GM03348 (cell line): ENCODE measurements around the gene SSR2.
"Not testable (repeated sequence)": the region's sequence is repeated elsewhere in the genome, so short reads cannot be mapped to it uniquely, and the experiment has no call there.

ENCODE experiments used
- DNase-seq: peaks from one replicate; pipeline ENCODE4 v3.0.0; 2012; ENCODE audit warnings: low spot score

Gene SSR2

DNA sequence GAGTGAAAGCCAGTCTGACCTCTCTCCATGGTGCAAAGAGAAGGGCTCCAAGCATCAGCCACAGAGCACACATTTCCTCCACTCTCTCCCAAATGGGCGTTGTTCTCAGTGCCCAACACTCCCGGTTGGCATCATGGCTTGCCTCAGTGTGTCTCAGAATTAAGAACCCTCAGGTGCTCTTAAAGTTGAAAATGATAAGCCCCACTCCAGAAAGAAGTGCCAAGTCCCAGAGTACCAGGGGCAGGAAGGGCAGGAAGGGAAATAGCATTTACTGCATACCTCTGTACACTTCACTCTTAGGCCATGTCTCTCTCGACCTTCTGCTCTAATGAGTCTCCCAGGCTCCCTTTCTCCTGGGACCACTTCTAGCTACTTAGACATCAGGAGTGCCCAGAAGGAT is 27.2 kb downstream of the SSR2 start:
- DNase-seq: no peak

DNA sequence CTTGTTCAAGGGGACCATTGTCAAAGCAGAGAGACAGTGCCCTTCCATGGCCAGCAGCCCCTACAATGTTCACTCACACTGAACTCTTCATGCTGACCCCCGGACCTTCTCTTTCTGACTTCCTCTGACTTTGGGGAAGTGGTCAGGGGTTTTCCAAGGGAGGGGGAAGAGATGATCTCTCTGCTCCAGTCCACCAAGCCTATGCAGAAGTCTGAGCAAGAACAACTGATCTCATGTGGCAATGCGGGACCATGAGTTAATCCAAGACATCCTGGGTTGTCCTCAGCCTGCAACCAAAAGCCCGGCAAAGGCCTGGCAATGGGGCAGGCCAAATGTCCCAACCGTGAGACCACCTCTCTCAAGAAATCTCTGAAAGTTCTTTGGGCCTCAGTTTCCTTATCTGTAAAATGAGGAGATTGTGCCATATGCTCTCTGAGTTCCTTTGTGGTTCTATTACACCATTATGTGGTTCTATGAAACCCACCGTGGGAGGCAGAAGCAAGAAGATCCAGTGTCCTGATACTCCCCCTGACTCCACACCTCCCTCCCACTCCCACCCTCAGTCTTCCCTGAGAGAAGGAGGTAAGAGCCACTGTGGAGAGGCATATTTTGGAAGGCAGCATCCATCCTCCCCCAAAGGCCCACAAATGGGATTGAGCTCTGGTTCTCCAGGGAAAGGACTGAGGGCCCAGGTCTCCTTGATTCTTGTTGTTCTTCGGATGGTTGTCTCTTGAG is 30.6 kb downstream of the SSR2 start:
- DNase-seq: no peak

DNA sequence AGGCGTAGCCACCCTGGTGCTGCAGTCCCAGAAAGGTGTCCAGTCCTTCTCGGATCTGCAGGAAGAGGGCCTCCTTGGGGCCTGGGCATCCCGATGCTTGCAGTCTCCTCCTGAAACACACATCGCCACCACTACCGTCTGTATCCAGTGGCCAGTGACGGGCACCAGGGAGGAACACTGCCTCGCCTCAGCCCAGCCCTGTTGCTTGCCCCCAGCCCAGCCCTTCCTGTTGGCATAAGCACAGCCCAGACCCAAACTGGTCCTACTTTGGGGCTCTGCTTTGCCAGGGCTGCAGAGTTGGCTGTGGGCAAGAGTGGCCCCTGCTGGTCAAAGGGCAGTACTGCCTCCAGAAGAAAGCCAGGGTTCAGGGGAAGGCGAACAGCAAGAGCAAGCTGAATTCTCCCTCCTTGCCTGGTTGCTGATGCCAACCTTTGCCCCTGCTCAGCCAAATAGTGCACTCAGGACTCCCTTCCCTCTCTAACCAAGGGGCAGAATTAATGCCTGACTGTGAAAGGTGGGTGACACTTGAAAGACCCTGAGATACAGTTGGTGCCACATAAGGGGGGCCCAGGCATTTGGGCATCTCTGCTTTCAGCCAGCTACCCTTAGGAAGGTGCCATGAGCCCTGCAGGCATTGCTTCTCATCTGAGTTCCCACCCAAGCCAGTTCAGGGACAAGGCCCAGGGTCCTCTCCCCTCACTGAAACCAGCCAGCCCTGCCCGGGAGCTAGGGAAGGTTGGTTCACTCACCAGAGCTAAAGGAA is 31.3 kb downstream of the SSR2 start:
- peak; percentile 77 for DNase-seq

DNA sequence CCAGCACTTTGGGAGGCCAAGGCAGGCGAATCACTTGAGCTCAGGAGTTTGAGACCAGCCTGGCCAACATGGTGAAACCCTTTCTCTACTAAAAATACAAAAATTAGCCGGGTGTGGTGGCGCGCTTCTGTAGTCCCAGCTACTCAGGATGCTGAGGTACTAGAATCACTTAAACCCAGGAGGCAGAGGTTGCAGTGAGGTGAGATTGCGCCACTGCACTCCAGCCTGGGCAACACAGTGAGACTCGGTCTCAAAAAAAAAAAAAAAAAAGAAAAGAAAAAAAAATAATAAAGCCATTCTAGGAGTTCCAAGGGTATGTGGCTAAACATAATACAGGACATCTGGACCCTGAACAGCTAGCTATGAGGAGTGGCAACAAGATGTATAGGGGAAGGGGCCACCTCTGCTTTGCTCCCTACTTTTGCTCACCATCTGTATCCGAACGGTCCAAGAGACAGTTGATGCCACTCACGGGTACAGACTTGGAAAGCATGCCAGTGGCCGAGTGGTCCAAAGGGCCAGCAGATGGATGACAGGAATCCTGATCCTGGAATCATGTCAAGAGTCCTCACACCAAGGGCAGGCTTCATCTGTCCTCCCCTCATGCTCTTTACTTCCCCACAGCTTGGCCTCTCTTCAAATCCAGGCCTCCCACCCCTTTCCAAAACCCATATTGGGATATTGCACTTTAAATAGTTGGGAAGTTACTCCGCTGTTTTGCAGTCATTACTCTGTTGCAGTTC is 35.7 kb downstream of the SSR2 start:
- not testable (repeated sequence) for DNase-seq

DNA sequence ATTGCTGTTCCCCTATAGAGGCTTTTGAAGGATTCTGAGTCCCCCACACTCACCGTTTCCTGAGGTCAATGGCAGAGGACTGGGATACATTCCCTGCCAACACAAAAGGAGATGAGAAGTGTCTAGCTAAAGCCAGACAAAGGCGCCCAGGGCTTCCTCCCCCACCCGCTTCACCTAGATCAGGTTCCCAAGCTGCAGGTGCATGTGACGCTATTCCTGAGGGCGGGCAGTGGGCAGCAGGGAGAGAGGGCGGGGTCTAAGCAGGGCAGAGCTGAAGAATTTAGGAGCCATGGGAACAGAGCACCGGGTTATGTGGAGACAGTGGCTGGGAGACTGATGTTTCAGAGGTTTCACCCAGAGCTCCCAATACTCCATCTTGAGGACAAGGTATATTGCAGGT is 36.4 kb downstream of the SSR2 start:
- DNase-seq: no peak

DNA sequence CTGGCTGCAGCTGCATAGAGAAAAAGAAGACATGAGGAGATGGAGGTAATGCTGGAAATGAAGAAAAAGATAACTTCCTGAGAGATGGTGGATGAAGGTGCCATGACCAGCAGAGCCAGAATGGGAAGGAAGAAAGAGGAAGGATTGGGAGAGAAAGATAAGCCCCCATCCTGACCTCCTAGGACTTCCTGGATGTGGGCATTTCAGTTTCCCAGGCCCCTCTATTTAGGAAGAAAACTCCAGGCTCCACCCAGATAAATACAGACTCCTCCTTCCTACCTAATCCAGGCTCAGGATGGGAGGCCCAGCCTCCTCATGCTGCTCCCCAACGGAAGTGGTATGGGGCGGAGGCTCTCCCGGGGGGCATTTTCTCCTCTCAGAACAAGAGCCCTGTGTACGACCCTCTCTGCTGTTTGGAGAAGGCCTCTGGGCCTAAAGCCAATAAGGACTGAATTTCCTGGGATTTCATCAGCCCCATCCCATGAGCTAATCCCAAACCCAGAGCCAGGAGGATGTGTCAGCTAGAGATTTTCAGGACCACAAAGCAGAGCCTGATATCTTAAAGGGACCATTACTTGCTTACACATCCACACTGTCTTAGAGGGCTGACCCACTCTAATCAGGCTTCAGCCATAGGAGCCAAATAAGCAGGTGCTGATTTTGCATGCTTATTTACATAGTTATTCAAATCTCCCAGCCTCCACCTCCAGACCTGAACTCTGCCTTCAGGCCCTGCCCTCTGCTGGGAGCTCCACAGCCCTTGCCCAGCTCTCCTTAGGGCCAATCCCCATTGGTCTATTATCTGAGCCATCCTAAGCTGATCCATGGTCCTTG is 37.3 kb downstream of the SSR2 start:
- peak; percentile 87 for DNase-seq

DNA sequence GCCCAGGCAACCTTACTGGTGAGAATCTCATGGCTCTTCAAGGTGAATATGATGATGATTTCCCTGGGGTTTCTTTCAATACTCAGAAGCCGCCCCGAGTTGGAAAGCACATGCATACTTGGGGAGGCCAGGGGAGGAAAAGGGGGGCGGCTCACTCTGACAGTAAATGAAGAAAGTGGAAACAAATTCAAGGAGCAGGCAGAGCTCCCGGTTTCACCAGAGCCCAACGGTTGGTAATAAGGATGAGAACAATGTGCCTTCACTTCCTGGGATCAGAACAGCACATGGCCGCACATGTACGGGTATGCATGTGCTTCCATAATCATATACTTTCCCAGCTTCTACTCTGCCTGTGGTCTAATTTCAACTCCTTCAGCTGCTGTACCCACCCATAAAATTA is 38.6 kb downstream of the SSR2 start:
- no peak for DNase-seq

DNA sequence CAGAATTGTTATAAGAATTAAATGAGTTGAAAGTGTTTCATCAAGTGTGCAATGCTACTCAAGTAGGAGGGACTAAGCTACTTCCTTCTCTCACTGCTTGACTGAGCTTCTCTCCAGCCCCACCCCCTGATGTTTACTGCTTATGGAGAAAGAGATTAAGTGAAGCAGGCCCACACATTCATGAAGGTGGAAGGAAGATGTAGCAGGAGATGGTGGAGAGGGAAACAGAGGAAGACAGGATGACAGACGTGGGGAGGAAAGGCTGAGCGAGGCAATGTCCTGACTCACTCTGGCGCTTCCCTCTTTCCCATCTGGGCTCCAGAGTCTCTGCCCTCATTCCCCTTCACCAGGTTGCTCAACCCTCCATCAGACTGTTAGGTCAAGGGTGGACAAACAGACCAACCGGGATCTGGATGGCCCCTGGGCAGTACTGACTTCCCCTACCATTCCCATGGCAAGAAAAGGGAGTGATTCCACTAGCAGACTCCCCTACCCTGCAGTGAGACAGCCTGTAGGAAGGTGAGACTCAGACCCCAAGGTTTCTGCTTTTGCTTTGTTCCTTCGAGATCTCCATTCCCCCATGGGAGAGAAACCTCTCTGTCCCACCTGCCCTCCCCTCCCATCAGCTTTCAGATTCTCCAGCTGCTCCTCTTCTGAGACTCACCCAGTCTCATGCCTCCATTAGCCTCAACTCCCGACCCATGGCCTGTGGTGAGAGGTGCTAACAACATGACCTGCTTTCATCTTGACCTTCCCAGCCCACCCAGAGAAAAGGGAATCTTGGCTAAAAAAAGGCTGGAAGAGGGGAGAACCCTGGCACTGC is 39.3 kb downstream of the SSR2 start:
- peak; percentile 79 for DNase-seq

DNA sequence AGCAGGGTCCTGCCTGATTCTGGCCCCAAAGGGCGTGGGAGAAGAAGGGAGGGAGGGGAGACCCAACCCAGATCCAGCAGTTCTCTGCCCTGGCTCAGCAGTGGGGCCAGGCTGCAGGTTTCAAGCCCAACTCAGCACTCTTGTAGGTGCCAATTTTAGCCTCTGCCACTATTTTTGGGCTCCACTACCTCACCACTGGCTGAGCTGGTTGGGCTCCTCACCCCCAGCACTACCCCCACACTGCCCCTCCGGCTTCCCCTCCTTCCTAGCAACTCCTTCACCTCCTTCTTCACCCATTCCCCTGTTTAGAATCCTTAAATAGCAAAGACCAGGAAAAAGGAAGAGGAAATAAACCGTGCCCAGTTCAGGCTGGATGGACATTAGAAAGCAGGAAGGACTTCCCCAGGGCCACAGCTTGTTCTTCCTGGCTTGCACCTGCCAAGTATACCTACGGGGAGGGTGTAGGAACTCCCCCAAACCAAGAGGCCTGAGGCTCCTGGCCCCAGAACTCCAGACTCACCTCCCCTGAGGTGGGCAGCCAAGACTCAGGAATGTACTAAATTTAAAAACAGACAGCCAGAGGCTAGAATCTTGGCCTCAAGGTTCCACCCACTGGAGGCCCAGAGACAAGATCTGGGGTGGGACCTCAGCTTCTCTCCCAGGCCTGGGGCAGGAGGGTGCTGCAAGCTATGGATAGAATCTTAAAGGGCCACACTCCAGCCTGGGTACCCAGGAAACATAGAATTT is 41.0 kb downstream of the SSR2 start:
- DNase-seq: peak; percentile 62

DNA sequence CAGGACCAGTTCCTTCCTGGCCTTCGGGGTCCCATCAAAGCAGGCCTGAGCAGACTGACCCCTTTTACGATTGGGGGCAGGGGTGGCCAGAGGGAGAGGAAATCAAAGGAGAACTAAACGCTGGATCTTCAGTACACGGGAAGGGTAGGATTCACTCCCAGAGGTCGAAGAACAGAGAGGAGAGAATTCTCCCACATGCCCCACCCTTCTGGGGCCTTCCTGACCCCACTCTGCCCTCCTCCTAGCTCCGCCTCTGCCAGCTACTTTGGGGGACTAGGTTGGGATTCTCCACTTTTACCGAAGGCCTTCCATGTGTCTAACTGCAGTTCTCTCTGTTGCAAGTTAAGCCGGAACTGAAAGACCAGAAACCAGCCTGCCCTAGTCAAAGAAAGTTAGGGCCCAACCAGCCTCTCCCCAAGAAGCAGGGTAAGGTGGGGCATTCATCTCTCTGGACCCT is 41.8 kb downstream of the SSR2 start:
- DNase-seq: peak; percentile 63

DNA sequence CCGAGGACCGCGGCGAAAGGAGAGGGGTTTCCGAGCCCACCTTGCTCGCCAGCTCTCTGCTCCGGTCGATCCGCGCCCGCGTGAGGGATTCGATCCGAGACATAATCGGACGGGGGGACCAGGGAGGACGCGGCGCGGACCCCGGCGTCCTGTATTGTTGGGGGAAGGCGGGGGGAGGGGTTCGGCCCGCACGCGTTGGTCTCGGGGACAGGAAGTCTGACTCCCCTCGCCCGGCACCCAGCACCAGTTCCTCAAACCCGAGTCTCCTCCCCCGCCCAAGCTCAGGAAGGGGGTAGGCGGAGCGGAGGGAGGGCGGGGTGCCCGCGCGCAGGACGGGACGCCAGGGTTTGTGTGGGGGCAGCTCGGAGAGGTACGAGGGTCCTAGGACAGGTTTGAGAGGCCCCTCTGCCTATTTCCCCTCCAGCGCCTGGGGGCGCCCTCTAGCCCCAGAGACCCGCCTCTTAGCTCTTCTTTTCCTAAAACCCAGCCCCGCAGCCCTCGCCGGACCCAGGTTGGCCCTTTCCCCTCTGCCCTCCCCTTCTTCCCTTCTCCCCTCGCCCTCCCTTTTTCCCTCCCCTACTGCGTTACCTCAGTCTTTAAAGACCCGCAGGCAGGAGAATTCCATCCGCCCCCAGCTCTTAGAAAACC is 42.3 kb downstream of the SSR2 start, which contains the start of gene ARHGEF2:
ARHGEF2 (minus strand) TSS at position 223 of the 648 bp plus-strand sequence; CDS start at position 103, 120 bp downstream.
- peak; percentile 83 for DNase-seq

DNA sequence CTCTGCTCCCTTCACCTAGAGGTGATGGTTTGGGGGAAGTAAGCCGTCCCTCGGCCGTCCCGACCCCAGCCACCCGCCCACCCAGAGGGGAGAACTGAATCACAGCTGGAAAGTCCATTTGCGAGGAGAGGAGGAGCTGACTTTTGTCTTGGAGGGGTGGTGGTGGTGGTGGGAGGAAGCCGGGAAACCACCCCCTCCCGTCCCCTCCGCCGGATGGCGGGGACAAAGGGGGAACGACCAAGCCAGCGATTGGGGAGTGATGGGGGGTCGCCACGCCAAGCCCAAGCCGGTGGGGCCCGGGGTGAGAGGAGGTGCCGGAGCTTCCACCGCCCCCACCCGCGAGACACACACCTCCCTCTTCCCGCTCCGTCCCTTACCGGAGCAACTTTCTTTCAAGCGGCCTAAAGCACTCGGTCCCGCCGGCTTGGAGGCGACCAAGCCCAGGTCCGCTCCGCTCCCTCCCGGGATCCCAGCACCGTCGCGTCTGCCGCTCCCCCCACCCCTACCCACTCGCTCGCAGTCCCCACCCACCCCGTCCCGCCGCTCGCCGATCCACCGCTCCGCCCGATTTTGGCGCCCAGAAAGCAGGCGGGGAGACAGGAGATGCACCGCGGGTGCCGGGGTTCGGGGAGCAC is 42.9 kb downstream of the SSR2 start:
- DNase-seq: peak; percentile 71

DNA sequence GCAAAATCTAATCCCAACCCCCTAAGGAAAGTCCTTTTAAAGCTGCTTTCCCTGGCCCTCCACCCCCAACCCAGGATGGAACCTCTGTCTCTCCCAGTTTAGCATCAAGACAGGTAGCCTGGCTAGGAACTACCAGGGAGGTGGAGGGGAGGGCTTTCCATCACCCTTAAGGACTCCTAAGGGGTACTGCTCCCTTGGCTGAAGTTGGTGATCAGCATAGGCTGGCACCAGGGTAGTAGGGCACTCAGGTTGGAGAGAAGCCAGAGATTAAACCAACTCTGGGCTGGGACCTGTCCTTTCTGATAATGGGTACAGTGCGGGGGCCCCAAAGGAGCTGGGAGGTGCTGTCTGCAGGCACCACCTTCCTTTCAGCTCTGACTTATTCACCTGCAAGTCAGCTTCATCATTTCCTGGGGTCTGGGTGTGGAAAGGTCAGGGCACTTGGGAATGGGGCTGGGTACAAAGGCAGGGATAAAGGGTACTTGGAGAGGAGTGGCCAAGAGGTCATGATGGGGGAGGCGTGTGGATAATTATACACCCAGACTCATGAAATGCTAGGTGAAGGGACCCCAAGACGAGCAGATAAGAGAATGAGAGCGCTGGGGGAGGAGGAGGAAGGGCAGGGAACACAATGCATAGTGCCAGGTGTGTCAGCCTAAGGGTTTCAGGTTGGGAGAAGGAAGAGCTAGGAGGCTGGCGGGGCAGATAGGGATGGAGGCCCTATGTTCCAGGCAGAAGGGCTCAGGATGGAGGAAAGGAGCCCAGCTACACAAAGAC is 43.6 kb downstream of the SSR2 start:
- no peak for DNase-seq

DNA sequence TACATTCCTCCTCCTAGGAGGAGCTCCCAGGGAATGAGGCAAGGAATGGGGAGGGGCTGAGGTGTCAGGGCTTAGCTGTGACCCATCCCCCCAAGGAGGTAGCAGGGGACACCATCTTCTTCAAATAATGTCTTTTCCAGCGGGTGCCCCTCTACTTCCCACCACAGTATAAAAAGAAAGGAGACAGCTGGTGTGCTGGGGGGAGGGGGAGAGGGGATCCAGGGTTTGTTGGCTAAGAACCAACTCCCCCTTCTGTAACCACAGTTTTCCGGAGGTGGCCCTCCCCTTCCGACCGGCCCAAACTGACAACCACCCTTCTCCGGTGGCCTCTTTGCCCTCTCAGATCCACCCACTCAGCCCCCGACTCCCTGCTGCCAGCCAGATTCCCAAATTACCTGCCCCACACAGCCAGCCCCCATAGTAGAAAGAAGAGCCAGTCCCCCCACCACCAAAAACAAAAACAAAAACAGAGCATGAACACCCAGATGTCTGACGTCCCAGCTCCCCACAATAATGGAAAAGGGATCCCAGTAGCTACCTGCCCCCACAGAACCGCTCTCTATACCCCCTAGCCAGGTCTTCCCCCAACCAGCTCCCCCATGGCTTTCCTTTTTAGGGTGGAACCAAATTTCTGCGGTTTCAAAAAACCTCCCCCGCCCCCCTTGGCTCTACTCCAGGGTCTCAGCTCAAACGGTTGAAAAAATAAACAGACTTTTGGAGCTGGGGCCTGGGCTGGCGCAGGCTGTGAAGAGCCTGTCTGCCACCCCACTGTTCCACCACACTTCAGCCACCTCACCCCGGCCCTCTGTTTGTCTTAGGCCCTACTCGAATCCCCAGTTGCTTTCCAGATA is 44.5 kb downstream of the SSR2 start:
- peak; percentile 78 for DNase-seq

DNA sequence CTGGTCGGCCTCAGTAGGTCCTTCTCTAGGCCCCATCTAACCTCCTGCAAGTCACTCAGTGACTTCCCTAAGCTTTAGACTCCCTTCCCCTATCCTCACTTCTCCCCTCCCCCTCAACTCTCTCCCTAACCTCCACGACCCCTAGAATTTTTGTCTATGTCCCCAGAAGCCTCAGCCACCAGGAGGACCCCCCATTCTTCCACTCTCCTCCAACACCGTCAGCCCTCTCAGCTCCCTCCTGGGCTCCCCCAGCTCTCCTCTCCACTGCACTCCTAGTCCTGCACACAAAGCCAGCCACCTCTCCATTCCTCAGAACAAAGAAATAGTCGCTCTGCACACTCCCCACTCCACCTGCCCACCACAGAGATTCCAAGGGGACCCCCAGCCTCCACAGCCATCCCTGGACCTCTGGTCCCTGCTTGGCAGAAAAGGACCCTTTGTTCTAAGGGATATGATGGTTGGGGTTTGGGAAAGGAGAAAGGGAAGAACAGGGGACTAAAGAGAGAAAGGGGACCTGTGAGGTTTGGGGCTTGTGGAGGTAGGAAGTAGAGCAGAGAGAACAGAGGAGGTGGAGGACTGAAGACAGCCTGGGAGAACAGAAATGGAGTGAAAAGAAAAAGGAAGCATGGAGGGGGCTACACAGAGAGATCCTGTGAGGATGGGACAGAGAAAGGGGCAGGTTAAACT is 45.2 kb downstream of the SSR2 start:
- no peak for DNase-seq

DNA sequence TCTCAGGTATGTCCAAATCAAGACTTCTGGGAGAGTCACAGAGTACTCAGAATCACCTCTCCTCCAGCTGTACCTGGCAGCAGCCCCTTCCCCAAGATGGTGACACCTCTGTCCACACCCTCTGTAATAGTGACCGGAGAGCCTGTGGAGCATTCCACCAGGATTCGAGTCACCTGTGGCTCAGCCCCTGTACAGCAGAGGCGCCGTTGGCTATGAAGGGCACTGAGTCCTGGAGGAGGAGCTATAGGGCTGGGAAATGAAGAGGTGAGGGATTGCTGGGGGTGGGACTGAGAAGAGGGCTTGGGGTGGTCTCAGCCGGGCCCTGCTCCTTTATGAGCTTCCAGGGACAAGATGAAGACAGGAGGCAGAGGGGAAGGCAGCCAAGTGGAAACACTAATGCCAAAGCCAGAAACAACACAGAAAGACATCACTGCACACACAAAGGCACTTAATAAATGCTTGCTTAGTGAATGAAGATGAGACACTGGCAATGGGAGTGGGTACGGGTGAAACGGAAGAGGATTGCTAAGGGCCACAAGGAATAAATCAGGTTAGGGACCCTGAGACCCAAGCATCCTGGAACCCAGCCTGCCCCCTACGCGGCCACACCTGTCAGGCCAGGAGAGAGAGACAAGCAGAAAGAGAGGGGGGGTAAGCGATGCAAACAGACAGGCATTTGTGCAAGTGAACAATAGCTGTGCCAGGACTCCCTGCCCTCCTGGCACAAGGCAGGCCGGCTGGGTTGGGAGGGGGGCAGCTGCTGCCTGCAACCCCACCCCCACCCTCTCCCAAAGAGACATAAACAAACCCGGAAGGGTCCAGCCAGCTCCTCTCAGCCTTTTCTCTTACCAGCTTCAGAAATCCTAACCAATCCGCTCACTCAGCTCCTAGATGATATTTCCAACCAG is 46.3 kb downstream of the SSR2 start:
- no peak for DNase-seq
